Central memory CD8-positive, alpha-beta T cell (primary cell): ENCODE results near the gene CHST12.
A peak's percentile ranks its signal among the peaks of the same experiment; 100 is the strongest.

Experiments used
- ATAC-seq: fragments of 150-1000 bp; cut with Tn5 transposase; replicated peaks from 2 replicates; pipeline ENCODE4 v1.10.0; 2022; ENCODE audit warnings: mild to moderate bottlenecking, moderate FRiP score, moderate number of reproducible peaks; ENCODE audit not compliant: poor library complexity, severe bottlenecking; ENCODE audit errors: extremely low read depth
- DNase-seq, 2 donors: peaks; one replicate each; pipeline ENCODE4 v3.0.0; 2021; ENCODE audit warnings: low spot score in 2 of 2
- H3K27ac Mint-ChIP-seq: one replicate; pipeline ENCODE4 v1.8.0; 2022; ENCODE audit warnings: low read depth, mild to moderate bottlenecking, moderate library complexity, mixed read lengths
- H3K27me3 Mint-ChIP-seq: one replicate; pipeline ENCODE4 v1.8.0; 2022; ENCODE audit warnings: mixed read lengths
- H3K36me3 Mint-ChIP-seq: one replicate; pipeline ENCODE4 v1.8.0; 2022; ENCODE audit warnings: mild to moderate bottlenecking, moderate library complexity, mixed read lengths; ENCODE audit not compliant: insufficient read depth
- H3K4me1 Mint-ChIP-seq: one replicate; pipeline ENCODE4 v1.8.0; 2022; ENCODE audit warnings: mixed read lengths
- H3K4me3 Mint-ChIP-seq: one replicate; pipeline ENCODE4 v1.8.0; 2022; ENCODE audit warnings: mild to moderate bottlenecking, moderate library complexity, mixed read lengths
- H3K9me3 Mint-ChIP-seq: one replicate; pipeline ENCODE4 v1.8.0; 2022; ENCODE audit warnings: mixed read lengths

CHST12 gene

DNA sequence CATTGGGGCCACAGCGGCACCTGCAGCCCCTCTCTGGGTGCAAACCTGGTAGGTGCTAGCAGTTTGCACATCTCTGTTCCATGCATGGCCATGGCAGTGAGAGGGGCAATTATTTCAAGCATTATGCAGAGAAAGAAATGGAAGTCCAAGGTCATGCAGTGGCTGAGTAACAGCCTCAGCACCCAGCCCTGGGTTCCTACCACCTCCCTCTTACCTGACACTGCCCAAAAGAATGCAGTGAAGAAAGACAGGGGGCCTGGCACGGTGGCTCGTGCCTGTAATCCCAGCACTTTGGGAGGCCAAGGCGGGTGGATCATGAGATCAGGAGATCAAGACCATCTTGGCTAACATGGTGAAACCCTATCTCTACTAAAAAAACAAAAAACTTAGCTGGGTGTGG is 4.9 kb upstream of the CHST12 start:
- H3K4me3 Mint-ChIP-seq = no peak overlapping the region
- H3K9me3 Mint-ChIP-seq = no peaks in the 10 kb centered on the region
- no peak overlapping the region for H3K27ac Mint-ChIP-seq
- no peaks in the 10 kb centered on the region for H3K27me3 Mint-ChIP-seq
- no peak for DNase-seq
- ATAC-seq = no peak
- H3K4me1 Mint-ChIP-seq = peaks cover 16% of the 10 kb centered on the region
- H3K36me3 Mint-ChIP-seq = peaks cover 6% of the 10 kb centered on the region

DNA sequence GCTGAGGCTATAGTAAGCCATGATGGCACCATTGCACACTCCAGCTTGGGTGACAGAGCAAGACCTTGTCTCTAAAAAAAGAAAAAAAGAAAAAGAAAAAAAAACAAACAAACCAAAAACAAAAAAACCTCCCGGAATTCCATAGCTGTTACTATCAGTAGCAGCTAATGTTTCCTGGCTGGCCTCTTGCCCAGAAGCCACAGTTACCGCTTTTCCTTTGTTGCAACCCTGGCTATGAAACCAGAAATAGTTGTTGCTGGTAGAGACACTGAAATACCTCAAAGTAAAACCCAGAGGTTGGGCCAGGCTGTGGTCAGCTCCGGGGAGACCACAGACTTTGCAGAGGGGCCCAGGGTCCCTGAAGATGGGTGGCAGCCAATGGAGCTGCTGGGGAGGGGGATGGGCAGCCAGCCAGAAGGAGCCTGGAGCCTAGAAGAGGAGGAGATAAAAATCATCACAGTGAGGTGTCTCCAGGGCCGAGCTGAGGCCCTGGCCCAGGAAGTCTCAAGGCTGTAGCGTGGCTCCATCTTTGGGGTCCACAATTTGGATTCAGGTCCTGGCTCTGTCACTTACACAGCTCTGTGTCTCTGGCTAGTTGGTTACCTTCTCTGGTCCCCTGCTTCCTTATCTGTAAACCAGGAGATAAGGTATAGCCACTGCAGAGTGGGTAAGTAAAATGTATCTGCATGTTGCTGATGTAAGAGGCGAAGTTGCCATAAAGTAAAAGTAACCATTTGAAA is 3.4 kb upstream of the CHST12 start:
- peak overlapping the region; percentile 23 for H3K4me3 Mint-ChIP-seq

DNA sequence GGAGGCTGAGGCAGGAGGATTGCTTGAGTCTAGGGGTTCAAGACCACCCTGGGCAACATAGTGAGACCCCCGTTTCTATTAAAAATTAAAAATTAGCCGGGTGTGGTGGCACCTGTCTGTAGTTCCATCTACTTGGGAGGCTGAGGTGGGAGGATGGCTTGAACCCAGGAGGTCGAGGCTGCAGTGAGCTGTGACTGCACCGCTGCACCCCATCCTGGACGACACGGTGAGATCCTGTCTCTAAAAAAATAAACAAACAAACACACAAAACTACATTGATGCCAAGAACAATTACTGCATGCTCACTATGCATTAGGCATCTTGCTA is 761 bp upstream of the CHST12 start:
- Mint-ChIP-seq H3K4me1 (peaks cover 47% of the 10 kb centered on the region), H3K4me3 (peak overlapping the region; percentile 92), H3K27ac (peak overlapping the region; percentile 12), H3K27me3 (no peaks in the 10 kb centered on the region), H3K9me3 (no peaks in the 10 kb centered on the region), H3K36me3 (peaks cover 17% of the 10 kb centered on the region)
- no peak for ATAC-seq
- DNase-seq = no peak

More for the DNA sequence above, 3.4 kb upstream of the CHST12 start:
- ATAC-seq = no peak
- no peaks in the 10 kb centered on the region for H3K27me3 Mint-ChIP-seq
- H3K9me3 Mint-ChIP-seq = no peaks in the 10 kb centered on the region
- peaks cover 10% of the 10 kb centered on the region for H3K36me3 Mint-ChIP-seq
- H3K27ac Mint-ChIP-seq = peak overlapping the region; percentile 53
- peaks cover 24% of the 10 kb centered on the region for H3K4me1 Mint-ChIP-seq
- DNase-seq = no peak

GRCh38 chr7:2403718-2404648 is 572 bp downstream of the CHST12 start:
- peaks cover 53% of the 10 kb centered on the region for H3K4me1 Mint-ChIP-seq
- H3K4me3 Mint-ChIP-seq = peak overlapping the region; percentile 92
- H3K36me3 Mint-ChIP-seq = peaks cover 17% of the 10 kb centered on the region
- H3K9me3 Mint-ChIP-seq = no peaks in the 10 kb centered on the region
- ATAC-seq (peak; percentile 11), DNase-seq (peak in 1 of 2 donors; percentile 18)
- H3K27ac Mint-ChIP-seq = peak overlapping the region; percentile 92
- H3K27me3 Mint-ChIP-seq = no peaks in the 10 kb centered on the region

GRCh38 chr7:2404714-2405119 is 1.3 kb downstream of the CHST12 start:
- Mint-ChIP-seq H3K27ac (peak overlapping the region; percentile 92), H3K27me3 (no peaks in the 10 kb centered on the region), H3K36me3 (peaks cover 17% of the 10 kb centered on the region), H3K9me3 (no peaks in the 10 kb centered on the region), H3K4me3 (peak overlapping the region; percentile 92), H3K4me1 (peaks cover 56% of the 10 kb centered on the region)
- ATAC-seq (no peak), DNase-seq (no peak)

GRCh38 chr7:2405201-2405600 is 1.8 kb downstream of the CHST12 start:
- Mint-ChIP-seq H3K27ac (peak overlapping the region; percentile 92), H3K4me1 (peaks cover 56% of the 10 kb centered on the region), H3K36me3 (peaks cover 17% of the 10 kb centered on the region), H3K27me3 (no peaks in the 10 kb centered on the region), H3K9me3 (no peaks in the 10 kb centered on the region), H3K4me3 (peak overlapping the region; percentile 92)
- DNase-seq (no peak), ATAC-seq (no peak)

GRCh38 chr7:2405601-2406345 is 2.4 kb downstream of the CHST12 start:
- H3K9me3 Mint-ChIP-seq = no peaks in the 10 kb centered on the region
- peaks cover 20% of the 10 kb centered on the region for H3K36me3 Mint-ChIP-seq
- H3K27ac Mint-ChIP-seq = peak overlapping the region; percentile 92
- peaks cover 62% of the 10 kb centered on the region for H3K4me1 Mint-ChIP-seq
- H3K4me3 Mint-ChIP-seq = peak overlapping the region; percentile 92
- ATAC-seq (peak; percentile 69), DNase-seq (peak; percentile 35 to 72)
- no peaks in the 10 kb centered on the region for H3K27me3 Mint-ChIP-seq

DNA sequence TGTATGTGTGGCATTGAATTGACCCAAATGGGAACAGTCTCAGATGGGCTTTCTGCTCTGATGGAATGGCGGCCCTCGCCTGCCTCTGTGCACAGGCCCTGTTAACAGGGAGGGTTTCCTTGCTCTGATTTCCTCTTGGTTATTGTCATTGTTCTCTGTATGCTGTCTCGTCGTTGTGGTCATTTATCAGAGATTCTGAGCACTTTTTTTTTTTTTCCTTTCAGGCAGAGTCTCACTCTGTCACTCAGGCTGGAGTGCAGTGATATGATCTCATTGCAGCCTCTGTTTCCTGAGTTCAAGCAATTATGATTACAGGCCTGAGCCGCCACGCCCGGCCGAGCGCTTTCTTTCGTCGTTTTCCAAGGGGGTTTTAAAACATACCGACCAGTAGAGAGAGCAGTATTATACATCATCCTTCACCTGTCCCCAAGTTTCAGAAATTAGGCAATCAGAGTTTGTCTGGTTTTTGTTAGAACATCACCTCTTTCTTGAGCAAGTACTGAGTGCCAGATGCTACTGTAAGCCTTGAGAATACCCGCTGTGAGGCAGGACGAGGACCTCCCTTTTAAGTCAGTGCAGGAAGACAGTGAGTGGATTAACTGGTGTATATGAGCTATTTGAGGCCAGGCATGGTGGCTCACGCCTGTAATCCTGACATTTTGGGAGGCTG is 6.5 kb downstream of the CHST12 start:
- H3K4me3 Mint-ChIP-seq = peak overlapping the region; percentile 58
- peaks cover 21% of the 10 kb centered on the region for H3K36me3 Mint-ChIP-seq
- ATAC-seq = no peak
- DNase-seq = no peak
- H3K27ac Mint-ChIP-seq = peak overlapping the region; percentile 89
- no peaks in the 10 kb centered on the region for H3K27me3 Mint-ChIP-seq
- H3K9me3 Mint-ChIP-seq = no peaks in the 10 kb centered on the region
- H3K4me1 Mint-ChIP-seq = peaks cover 90% of the 10 kb centered on the region

DNA sequence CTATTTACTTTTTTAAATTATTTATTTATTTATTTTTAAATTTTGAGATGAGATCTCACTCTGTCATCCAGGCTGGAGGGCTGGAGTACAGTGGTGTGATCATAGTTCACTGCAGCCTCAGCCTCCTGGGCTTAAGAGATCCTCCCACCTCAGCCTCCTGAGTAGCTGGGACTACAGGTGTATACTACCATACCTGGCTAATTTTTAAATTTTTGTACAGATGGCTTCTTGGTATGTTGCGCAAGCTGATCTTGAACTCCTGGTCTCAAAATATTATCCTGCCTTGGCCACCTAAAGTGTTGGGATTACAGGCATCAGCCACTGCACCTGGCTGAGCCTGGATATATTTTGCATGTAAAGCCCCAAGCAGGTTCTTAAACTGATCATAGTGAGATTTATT is 7.6 kb downstream of the CHST12 start:
- ATAC-seq (no peak), DNase-seq (no peak)
- H3K4me3 Mint-ChIP-seq = no peak overlapping the region
- H3K36me3 Mint-ChIP-seq = peaks cover 15% of the 10 kb centered on the region
- H3K4me1 Mint-ChIP-seq = peaks cover 81% of the 10 kb centered on the region
- H3K27ac Mint-ChIP-seq = peak overlapping the region; percentile 11
- no peaks in the 10 kb centered on the region for H3K9me3 Mint-ChIP-seq
- H3K27me3 Mint-ChIP-seq = no peaks in the 10 kb centered on the region

DNA sequence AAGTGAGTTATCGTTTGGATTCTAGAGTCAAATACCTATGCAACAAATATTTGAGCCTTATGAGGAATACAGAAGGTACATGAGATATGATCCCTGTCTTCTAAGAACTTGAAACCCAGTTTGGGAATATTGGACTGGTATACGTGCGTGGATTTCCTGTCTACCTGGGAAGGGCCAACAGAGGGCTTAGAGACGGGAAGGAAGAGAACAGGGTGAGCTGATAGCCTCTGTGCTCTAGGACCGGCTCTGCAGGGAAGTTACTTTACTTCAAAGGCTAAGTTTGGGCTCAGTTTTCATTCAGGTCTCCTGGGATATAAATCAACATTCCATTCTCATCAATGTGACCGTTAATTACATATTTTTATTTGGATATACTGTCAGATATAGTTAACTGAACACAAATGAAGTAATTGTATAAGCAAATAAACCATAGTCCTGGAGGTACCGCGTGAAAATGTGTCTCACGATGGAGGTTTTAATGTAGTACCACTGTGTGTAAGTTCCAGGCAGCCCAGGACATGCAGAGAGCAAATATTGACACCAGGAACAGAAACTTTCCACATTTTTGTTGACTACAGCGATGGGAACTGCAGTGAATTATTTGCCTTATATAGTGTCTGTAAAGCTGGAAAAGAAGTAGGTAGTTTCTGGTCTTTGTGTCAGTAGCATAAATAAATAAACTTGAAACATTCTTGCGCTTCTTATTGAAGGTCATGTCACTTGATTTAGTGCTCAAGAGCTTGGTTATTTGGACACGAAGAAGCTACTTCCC is 8.6 kb downstream of the CHST12 start:
- peaks cover 17% of the 10 kb centered on the region for H3K36me3 Mint-ChIP-seq
- peak overlapping the region; percentile 11 for H3K27ac Mint-ChIP-seq
- H3K27me3 Mint-ChIP-seq = no peaks in the 10 kb centered on the region
- peaks cover 79% of the 10 kb centered on the region for H3K4me1 Mint-ChIP-seq
- DNase-seq = no peak
- ATAC-seq = no peak
- H3K4me3 Mint-ChIP-seq = no peak overlapping the region
- H3K9me3 Mint-ChIP-seq = no peaks in the 10 kb centered on the region

- peaks cover 17% of the 10 kb centered on the region for H3K36me3 Mint-ChIP-seq
- peaks cover 81% of the 10 kb centered on the region for H3K4me1 Mint-ChIP-seq
- H3K4me3 Mint-ChIP-seq = peak overlapping the region; percentile 54
- DNase-seq (no peak), ATAC-seq (no peak)
- no peaks in the 10 kb centered on the region for H3K27me3 Mint-ChIP-seq
- peak overlapping the region; percentile 85 for H3K27ac Mint-ChIP-seq
- no peaks in the 10 kb centered on the region for H3K9me3 Mint-ChIP-seq
Observed at GRCh38 chr7:2412587-2413201, 9.3 kb downstream of the CHST12 start.
